Activated CD4-positive, alpha-beta T cell treated with anti-CD3 and anti-CD28 coated beads, Interleukin-2, amount 50 U/mL, for 48 hours (primary cell): Measurements from ENCODE around the gene SLC16A7.
"Not testable (repeated sequence)": the region's sequence is repeated elsewhere in the genome, so short reads cannot be mapped to it uniquely, and the experiment has no call there.

ENCODE experiments used
- DNase-seq, 2 experiments: peaks; one replicate each; pipeline ENCODE4 v3.0.0-alpha.2; 2020

SLC16A7 gene

DNA sequence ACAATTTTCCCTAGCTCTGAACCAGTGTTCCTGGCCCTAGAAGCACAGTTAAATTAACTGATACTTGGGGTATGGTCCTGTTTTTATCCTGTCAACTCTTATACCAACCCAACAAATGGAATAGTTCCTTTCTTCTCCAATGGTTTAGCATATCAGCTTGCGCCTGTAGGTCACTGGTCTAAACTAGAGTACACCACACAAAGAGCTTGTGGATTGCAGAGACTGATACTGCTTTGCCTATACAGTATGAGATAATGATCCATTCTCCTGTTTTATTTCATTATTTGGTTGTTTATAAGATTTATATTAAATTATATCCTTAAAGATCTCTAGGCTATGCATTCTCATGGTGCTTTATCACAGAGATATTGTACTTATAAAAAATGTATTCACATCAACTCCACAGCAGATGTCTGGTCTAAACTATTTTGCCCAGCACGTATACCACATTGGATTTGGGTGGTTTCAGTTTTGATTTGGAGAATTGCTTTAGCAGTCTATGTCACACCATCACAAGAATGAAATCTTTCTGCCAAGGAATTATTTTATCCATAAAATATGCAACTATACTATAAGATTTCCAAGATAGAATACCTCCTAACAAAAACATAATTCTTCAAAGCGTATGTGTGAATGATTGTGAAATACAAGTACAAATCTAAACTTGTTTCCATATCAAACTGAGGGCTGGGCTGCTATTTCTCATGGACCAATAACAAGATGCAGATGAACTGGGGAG is 142.1 kb downstream of the SLC16A7 start:
- DNase-seq: no peak

DNA sequence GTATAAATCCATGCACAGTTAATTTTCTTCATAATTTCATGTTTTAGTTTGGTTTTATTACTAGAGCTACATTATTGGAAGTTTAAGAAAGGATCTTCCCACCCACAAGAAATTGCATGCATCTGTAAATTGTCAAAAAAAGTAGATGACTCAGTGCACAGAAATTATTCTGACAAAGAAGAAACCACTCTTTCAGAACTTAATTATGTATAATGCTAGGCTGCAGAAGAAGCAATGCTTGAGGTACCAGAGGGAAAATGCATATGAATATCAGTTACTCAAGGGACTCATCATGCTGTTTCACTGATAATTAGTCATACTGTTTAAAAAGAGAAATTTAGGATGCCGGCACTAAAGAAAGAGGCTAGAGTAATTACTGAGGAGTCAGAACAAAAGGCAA is 147.0 kb downstream of the SLC16A7 start:
- DNase-seq: no peak

DNA sequence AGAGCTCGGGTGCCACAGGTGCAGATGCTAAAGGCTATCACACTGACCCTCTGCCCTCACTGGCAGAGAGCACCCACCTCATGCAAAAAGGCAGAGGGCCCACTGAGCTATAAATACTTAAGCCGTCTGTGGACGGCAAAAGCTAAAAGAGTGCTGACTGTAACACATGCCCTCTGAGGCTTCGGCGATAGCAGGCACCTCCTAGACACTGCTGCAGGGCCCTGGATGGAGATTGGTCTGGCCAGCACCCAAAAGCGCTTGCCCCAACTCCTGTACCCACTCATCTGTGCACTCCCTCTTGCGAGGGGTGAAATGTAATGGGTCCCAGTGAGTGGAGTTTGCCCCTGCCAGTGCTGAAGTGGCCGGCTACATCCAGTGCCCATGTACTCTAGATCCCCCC is 148.7 kb downstream of the SLC16A7 start:
- no peak for DNase-seq

DNA sequence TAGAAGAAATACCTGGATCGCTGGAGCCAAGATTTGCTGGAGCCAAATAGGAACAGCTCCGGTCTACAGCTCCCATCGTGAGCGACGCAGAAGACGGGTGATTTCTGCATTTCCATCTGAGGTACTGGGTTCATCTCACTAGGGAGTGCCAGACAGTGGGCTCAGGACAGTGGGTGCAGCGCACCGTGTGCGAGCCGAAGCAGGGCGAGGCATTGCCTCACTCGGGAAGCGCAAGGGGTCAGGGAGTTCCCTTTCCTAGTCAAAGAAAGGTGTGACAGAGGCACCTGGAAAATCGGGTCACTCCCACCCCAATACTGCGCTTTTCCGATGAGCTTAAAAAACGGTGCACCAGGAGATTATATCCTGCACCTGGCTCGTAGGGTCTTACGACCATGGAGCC is 155.3 kb downstream of the SLC16A7 start:
- not testable (repeated sequence) for DNase-seq

DNA sequence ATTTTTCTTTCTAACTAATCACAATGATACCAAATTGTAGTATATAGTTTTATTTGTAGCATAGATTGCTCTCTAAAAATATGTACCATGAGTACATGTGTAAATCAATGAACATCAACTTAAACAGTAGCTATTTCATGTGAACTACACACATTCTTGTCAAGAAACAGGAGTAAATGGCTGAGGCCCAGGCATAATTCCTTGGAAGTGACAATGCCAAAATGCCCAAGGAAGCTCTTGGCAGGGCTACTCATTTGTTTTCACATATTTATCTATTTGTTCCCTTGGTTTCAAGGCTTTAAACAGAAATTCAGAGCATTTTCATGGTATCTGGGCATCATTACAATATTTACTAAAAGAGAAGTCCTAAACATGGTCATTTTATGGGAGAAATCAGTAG is 165.7 kb downstream of the SLC16A7 start:
- no peak for DNase-seq

DNA sequence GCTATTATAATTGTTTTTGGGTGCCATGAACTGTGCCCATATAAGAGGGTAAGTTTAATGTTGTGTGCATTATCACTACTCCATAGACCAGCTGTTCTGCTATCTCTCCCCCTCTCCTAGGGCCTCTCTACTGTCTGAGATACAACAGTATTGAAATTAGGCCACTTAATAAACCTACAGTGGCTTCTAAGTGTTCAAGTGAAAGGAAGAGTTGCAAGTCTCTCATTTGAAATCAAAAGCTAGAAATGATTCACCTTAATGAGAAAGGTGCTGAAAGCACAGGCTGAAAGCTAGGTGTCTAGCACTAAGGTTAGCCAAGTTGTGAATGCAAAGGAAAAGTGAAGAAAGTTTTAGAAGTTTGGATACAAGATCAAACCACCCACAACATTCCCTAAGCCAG is 168.0 kb downstream of the SLC16A7 start:
- DNase-seq: no peak

DNA sequence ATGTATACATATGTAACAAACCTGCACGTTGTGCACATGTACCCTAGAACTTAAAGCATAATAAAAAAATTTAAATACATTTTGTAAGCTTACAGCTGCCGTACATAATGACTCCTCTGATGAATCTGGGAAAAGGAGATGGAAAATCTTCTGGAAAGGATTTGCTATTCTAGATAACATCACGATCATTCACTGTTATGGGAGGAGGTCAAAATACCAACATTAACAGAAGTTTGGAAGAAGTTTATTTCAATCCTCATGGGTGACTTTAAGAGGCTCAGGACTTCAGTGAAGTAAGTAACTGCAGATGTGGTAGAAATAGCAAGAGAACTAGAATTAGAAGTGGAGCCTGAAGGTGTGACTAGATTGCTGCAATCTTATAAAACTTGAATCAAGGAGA is 172.2 kb downstream of the SLC16A7 start:
- no peak for DNase-seq

DNA sequence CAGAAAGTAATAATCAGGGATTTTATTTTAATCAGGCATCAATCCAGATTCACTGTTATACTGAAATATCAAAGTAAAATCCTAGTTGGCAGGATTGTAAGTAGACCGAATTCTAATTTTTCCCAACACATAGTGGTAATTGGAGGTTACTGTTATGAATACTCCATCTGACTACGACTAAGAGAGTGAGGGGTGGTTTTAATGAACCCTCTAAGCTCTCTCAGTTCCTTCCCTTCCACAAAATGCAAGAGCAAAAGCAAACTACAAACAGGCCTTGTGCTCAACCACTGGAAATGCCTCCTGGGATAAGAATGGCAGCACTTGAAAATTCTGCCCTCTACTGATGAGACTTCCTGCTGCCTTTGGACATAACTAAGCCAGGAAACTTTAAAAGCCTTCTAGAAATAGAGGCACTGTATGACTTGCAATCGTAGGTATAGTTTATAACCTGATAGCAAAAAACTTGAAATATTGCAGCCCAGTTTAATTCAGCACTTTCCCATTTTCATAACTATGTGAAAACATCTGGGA is 184.8 kb downstream of the SLC16A7 start:
- DNase-seq: no peak

DNA sequence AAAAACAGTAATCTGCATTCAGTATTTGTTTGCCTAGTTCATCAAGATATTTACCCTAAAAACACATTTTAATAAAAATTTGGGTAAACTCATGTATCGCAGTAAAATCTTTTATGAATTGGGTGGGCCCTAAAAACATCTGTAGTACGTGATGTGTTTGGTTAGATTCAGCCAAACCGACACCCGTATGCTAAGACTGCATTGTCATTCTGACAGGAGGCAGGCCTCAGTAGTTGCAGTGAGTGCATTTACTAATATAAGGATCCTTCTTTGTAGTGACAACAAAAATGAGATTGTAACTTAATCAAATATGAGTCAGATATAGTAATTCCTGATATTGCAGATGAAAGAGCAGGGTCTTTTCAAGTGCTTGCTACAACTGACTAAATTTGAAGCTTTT is 191.8 kb downstream of the SLC16A7 start:
- DNase-seq: no peak

DNA sequence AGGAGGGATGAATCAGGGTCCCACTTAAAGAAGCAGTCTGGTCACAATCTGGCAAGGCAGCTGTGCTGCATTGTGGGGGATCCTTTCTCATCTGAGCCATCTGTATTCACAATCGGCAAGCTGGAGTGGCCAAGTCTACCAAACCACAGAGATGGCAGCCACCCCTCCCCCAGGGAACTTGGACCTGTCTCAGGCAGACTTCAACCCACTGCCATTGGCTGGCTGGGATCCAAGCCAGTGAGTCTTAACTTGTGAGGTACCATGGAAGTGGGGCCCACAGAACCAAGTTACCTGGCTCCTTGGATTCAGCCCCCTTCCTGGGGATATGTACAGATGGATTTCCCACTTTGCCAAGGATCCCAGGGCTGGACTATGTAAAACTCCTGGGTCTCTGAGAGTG is 196.8 kb downstream of the SLC16A7 start:
- DNase-seq: no peak

DNA sequence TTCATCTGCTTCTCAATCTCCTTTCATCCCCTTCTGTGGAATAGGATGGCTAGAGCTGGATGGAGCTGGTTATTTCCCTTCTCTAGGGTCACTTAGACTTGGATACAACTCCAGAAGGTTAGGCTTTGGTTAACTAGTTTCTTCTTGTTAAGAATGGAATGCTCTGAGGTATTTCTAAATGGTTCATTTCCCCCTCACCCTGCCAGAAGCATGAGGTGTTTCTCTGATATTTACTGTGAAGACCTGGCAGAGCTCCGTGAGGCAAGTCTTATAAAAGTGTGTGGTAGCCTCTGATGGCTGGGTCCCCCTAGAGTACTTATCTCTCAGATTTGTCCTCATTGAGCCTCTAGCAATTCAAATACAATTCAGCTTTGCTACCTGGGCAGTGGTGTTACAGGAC is 207.9 kb downstream of the SLC16A7 start:
- no peak for DNase-seq

DNA sequence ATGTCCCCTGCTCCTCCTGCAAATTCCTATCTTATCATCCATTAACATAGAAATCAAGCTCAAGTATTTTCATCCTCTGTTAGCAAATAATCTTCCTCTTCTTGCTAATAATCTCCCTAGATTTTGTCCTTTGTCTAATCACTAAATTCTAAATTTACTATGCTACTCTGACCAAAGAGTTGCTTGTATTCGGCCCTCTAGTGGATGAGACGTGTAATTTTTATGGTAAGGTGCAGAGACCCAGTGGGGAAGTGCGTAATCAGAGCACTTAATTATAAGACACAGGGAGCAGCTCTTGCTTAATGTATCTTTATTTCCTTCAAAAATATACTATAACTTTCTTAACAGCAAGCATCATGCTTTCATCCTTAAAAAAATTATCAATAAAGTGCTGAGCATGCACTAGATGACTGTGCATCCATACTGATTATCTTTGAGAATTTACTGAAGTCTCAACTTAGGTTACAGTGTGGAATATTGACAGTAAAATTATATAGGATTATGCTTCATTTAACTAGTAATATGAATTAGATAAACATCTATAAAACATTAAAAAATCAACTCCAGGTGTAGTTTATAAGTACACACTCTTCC is 212.6 kb downstream of the SLC16A7 start:
- no peak for DNase-seq

DNA sequence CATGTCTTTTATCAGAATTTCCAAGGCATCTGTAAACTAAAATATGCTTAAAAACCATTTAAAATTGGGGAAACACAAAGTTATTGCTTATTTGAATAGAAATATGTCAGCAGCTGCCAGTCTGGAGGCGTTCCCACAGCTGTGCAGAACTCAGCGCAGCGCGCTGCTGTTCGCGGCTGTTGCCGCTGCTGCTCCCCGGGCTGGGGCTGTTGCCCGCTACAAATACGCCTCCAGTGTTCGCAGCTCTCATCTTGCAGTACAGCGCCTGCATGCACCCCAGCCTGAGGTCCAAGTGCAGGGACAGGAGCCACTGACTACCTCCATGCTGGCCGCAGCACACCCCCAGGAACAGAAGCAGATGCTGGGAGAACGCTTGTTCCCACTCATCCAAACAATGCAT is 216.2 kb downstream of the SLC16A7 start:
- DNase-seq: no peak

DNA sequence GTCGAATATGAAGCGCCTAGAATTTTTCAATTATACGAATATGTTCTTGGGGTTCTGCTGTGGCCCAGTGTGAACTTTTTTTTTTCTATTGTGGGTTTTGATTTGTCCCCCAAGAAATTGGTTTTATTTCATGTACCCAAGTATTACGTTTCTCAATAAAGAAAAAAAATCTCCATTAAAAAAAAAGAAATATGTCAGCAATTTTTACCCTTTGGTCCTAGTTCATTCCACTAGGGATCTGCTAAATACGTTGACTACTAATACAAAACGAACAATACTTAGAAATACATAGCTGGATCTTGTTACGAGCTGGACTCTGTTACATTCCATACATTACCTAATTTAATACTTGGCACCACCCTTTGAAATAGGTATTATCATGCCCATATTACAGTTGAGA is 216.9 kb downstream of the SLC16A7 start:
- no peak for DNase-seq

DNA sequence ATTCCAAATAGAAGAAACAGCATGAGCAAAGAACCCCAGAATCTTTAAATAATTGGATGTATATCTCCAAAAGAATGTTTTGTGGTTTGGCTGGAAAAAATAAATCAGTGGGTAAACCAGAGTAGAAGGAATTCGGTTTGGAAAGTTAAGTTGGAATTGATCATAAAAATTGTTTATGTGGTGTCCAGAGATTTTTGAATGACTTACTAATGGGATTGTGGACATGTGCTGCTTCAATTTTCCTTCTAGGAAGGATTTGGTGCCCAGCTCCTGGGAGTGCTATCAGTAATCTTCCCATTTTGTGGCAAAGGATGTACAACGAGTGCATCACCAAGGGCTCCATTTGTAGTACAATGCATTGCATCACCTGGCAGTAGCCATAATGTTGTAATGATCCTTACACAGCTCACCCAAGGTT is 224.8 kb downstream of the SLC16A7 start:
- DNase-seq: no peak

DNA sequence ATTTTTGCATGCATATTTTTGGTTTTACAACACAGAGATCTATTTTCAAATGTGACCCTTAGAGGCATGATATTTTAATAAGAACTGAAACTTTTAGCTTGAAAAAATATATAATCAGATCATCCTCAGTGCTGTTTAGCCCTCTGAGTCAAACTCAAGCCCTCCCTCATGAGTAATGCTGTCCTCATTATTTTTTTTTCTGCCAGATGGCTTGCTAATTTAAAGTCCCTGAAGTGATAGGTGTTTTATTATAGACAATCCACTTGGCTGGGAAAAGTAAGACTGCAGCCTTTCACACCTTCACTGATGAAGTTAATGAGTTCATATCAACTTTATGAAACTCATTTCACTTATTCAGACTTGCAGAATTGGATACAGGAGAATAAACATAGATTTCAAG is 227.7 kb downstream of the SLC16A7 start:
- DNase-seq: no peak

DNA sequence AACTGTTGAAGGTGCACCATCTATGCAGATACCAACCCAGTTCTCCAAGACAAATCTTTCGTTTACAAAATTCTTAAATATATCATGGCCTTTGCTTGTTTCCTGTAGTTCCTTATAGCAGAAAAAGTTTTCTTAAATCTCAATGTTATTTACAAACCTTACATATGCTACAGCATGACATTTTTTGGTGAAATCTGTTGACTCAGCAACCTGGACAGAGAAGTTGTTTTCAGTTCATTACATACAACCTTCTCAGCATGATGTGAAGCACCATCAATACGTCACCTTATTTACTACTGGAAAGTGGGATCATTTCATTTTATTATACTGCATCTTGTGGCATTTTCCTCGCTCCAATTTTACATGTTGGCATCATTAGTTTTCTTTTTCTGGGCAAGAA is 231.9 kb downstream of the SLC16A7 start:
- no peak for DNase-seq

DNA sequence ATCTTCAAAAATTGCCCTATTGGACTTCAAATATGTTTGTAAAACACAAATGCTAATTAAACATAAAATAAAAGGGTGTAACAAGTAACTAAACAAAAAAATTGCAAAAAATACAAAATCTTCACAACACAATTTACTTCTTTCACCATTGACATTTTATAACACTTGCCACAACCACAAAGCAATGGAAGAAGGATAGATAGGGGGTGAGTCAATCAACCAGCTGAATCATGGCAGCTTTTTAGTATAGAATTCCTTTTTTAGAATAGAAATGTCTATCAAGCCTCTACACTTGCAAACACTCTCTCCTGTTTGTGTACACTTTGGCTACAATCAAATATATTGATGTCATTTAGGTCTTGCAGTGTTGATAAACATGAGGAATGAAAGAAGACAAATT is 232.7 kb downstream of the SLC16A7 start:
- DNase-seq: no peak

DNA sequence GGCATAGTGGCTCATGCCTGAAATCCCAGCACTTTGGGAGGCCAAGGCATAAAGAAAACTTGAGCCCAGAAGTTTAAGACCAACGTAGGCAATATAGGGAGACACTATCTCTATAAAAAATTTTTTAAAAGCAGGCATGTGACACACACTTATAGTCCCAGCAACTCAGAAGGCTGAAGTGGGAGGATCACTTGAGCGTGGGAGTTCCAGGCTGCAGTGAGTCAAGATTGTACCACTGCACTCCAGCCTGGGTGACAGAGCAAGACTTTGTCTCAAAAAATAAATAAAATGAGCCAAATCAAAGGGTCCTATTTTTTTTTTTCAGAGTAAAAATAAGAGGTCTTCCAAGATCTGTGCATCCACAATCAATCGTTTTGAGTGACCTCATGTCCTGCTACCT is 237.6 kb downstream of the SLC16A7 start:
- DNase-seq: no peak

DNA sequence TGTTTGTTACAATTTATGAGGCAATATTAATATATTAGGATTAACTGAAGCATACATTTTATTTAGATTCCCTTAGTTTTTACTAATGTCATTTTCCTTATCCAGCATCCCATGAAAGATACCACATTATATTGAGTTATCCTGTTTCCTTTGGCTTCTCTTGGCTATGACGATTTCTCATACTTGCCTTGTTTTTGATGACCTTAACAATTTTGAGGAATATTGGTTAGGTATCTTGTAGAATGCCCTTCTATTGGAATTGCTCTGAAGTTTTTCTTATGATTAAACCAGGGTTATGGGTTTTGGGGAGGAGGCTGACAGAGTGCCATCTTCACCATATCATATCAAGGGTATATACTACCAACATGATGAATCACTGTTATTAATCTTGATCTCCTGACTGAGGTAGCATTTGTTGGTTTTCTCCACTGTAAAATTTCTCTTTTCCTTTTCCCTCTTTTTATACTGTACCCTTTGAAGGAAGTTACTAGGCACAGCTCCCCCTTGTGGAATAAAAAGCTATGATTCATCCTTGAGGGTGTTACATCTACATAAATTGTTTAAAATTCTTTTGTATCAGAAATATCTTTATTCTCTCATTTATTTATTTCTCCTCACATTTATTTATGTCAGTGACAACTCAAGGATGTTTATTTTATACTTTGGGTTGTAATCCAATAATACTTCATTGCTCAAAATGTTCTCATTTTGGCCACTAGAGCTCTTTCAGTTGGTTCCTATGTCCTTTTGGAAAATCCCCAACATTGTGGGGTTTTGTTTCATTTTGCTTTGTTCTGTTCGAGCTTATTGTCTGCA is 239.0 kb downstream of the SLC16A7 start:
- DNase-seq: no peak
